Gastrocnemius medialis (tissue), 4 donors: ENCODE measurements around the gene MRPL3. TPM values are rescaled to one million over a fixed set of nuclear protein-coding genes. Genes with fewer than 3 reads are reported as not detected.

Source experiments
- ATAC-seq, 2 donors: fragments of 150-250 bp; one replicate each; pipeline ENCODE4 v1.9.1; 2016
- DNase-seq, 2 donors: peaks; one replicate each; pipeline ENCODE4 v3.0.0-alpha.2; 2019
- H3K27ac ChIP-seq, 4 donors: fragments of 200-600 bp; sonication (generic); 1 replicate in 1 of 4; 2 replicates in 3 of 4; pipeline ENCODE4 v1.5.1; 2016 to 2018; ENCODE audit warnings: mild to moderate bottlenecking in 2 of 4, moderate library complexity in 1 of 4
- H3K27me3 ChIP-seq, 3 donors: fragments of 200-600 bp; sonication (generic) in 2 of 3; 1 replicate in 1 of 3; 2 replicates in 2 of 3; pipeline versions ENCODE4 v1.5.1 to v1.6.0; 2016 to 2019; ENCODE audit warnings: mild to moderate bottlenecking in 1 of 3, moderate library complexity in 1 of 3
- H3K36me3 ChIP-seq, 2 donors: fragments of 200-600 bp; sonication (generic) in 1 of 2; one replicate each; pipeline ENCODE4 v1.5.1; 2017 to 2018
- H3K4me1 ChIP-seq, 2 donors: fragments of 200-600 bp; sonication (generic) in 1 of 2; one replicate each; pipeline ENCODE4 v1.5.1; 2016 to 2017; ENCODE audit warnings: mild to moderate bottlenecking in 2 of 2
- H3K4me3 ChIP-seq, 4 donors: fragments of 200-600 bp; sonication (generic) in 3 of 4; 1 replicate in 1 of 4; 2 replicates in 3 of 4; pipeline ENCODE4 v1.5.1; 2016 to 2019; ENCODE audit warnings: mild to moderate bottlenecking in 2 of 4
- H3K9me3 ChIP-seq, 3 donors: fragments of 200-600 bp; sonication (generic) in 2 of 3; 1 replicate in 1 of 3; 2 replicates in 2 of 3; pipeline ENCODE4 v1.5.1; 2016 to 2019
- POLR2A ChIP-seq, 2 donors: fragments of 450-650 bp; IDR thresholded peaks; one replicate each; pipeline ENCODE4 v1.6.1; 2017; ENCODE audit warnings: antibody characterized with exemption in 2 of 2, mild to moderate bottlenecking in 2 of 2, moderate library complexity in 2 of 2
- in situ Hi-C, 4 donors: fragments of 200-750 bp; cut with MboI; loops; one replicate each; pipeline versions ENCODE4 v1.15.0 to v1.8.0; 2017; ENCODE audit warnings: low sequenced_read_pairs in 4 of 4
- intact Hi-C: fragments of 100-400 bp; cut with DNase I; formaldehyde crosslinking; loops from one replicate; pipeline ENCODE4 v1.15.1; 2023; ENCODE audit warnings: low total_unique reads
- total RNA-seq, 4 donors: library from RNA; depleted of rRNA; stranded (reverse); fragments of >200 nt; gene quantifications; one replicate each; pipeline versions ENCODE4 v1.1.0 to v1.2.3, GENCODE V29; 2016
- TF ChIP-seq, protein P1 (sequence below), 5 experiments: fragments of 450-650 bp in 3 of 5; fragments of 200-600 bp in 2 of 5; sonication (generic) in 2 of 5; IDR thresholded peaks in 4 of 5; conservative IDR thresholded peaks in 1 of 5; 1 replicate in 4 of 5; 2 replicates in 1 of 5; pipeline ENCODE4 v1.5.1; 2016 to 2019; ENCODE audit warnings: antibody characterized with exemption in 5 of 5, mild to moderate bottlenecking in 3 of 5, moderate library complexity in 3 of 5

Gene MRPL3
- total RNA-seq, 4 donors from 2014 or later = 72.3 to 109 (median 97.1) TPM

GRCh38 chr3:131518680-131519079 lies 15.9 kb upstream of the MRPL3 start:
- H3K36me3 ChIP-seq = no peaks in the 10 kb centered on the region
- in situ Hi-C loops = no loop called here
- no peak for TF ChIP-seq POLR2A (IDR thresholded peaks at IDR 0.05)
- TF ChIP-seq, protein P1, sequence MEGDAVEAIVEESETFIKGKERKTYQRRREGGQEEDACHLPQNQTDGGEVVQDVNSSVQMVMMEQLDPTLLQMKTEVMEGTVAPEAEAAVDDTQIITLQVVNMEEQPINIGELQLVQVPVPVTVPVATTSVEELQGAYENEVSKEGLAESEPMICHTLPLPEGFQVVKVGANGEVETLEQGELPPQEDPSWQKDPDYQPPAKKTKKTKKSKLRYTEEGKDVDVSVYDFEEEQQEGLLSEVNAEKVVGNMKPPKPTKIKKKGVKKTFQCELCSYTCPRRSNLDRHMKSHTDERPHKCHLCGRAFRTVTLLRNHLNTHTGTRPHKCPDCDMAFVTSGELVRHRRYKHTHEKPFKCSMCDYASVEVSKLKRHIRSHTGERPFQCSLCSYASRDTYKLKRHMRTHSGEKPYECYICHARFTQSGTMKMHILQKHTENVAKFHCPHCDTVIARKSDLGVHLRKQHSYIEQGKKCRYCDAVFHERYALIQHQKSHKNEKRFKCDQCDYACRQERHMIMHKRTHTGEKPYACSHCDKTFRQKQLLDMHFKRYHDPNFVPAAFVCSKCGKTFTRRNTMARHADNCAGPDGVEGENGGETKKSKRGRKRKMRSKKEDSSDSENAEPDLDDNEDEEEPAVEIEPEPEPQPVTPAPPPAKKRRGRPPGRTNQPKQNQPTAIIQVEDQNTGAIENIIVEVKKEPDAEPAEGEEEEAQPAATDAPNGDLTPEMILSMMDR (IDR thresholded peaks at IDR 0.05 in 4 of 5, conservative IDR thresholded peaks at IDR 0.05 in 1 of 5) = no peak
- intact Hi-C loops = no loop called here
- H3K4me3 ChIP-seq = no peak overlapping the region
- H3K4me1 ChIP-seq = no peaks in the 10 kb centered on the region
- DNase-seq (no peak), ATAC-seq (no peak)
- no peaks in the 10 kb centered on the region for H3K9me3 ChIP-seq
- no peaks in the 10 kb centered on the region for H3K27me3 ChIP-seq
- no peak overlapping the region for H3K27ac ChIP-seq

DNA sequence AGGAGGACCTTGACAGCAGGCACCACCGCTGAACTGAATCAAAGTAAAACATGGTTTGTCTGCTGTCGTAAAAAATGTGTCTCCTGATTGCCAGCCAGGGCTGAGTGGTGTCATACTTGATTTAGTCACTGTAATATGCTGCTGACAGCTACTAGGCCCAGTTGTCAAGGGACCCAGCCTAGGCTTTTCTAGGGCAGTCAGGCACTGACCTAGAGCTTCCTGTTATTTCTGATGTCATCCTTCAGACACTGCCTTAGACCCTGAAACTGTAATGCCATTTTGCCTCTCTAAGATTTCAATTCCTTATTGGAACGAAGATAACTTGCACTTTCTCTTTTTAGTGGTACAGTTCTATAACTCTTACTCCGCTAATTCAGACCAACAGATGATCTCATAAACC lies 2.6 kb upstream of the MRPL3 start:
- peaks cover 0 to 2% (median 0%) of the 10 kb centered on the region in 3 donors for H3K27me3 ChIP-seq
- ATAC-seq (no peak), DNase-seq (no peak)
- no peak overlapping the region for H3K4me3 ChIP-seq
- intact Hi-C loops (no loop called here), in situ Hi-C loops (loop anchor here in 1 of 4 donors (10.0 kb wide), 1 partner anchor 481 kb away; the partner anchor contains the start of genes ASTE1 and NEK11)
- no peak overlapping the region for H3K27ac ChIP-seq
- no peaks in the 10 kb centered on the region for H3K36me3 ChIP-seq
- H3K9me3 ChIP-seq = no peaks in the 10 kb centered on the region
- TF ChIP-seq, protein P1 (IDR thresholded peaks at IDR 0.05 in 4 of 5, conservative IDR thresholded peaks at IDR 0.05 in 1 of 5) = no peak
- no peak for TF ChIP-seq POLR2A (IDR thresholded peaks at IDR 0.05)
- peaks cover 18 to 20% of the 10 kb centered on the region in 2 donors for H3K4me1 ChIP-seq

GRCh38 chr3:131503320-131503635 lies 507 bp upstream of the MRPL3 start:
- Histone ChIP-seq H3K4me1 (peaks cover 18 to 20% of the 10 kb centered on the region in 2 donors), H3K4me3 (peak overlapping the region; percentile 78 to 99 (median 84)), H3K27me3 (no peaks in the 10 kb centered on the region), H3K9me3 (no peaks in the 10 kb centered on the region), H3K27ac (peak overlapping the region; percentile 79 to 87 (median 82)), H3K36me3 (peaks cover 0 to 10% of the 10 kb centered on the region in 2 donors)
- no peak for DNase-seq
- TF ChIP-seq POLR2A (IDR thresholded peaks at IDR 0.05) = no peak
- TF ChIP-seq, protein P1 (IDR thresholded peaks at IDR 0.05 in 4 of 5, conservative IDR thresholded peaks at IDR 0.05 in 1 of 5) = no peak
- ATAC-seq = no peak
- intact Hi-C loops (loop anchor here (2.0 to 5.0 kb wide), 2 partner anchors 122 to 476 kb away; partner anchors contain the start of genes ASTE1, NEK11 and NUDT16), in situ Hi-C loops (loop anchor here in 1 of 4 donors (10.0 kb wide), 1 partner anchor 478 kb away; the partner anchor contains the start of genes ASTE1 and NEK11)

- no peak for DNase-seq
- in situ Hi-C loops = loop anchor here in 1 of 4 donors (10.0 kb wide), 1 partner anchor 477 kb away; the partner anchor contains the start of genes ASTE1 and NEK11
- H3K9me3 ChIP-seq = no peaks in the 10 kb centered on the region
- peak overlapping the region; percentile 78 to 99 (median 84) for H3K4me3 ChIP-seq
- peaks cover 18 to 20% of the 10 kb centered on the region in 2 donors for H3K4me1 ChIP-seq
- H3K27ac ChIP-seq = peak overlapping the region; percentile 79 to 87 (median 82)
- TF ChIP-seq POLR2A (IDR thresholded peaks at IDR 0.05) = no peak
- TF ChIP-seq, protein P1 (IDR thresholded peaks at IDR 0.05 in 4 of 5, conservative IDR thresholded peaks at IDR 0.05 in 1 of 5) = no peak
- no peak for ATAC-seq
- H3K27me3 ChIP-seq = no peaks in the 10 kb centered on the region
- intact Hi-C loops = loop anchor here (2.0 to 5.0 kb wide), 2 partner anchors 121 to 475 kb away; partner anchors contain the start of genes ASTE1, NEK11 and NUDT16
- H3K36me3 ChIP-seq = peaks cover 0 to 24% of the 10 kb centered on the region in 2 donors
Measured at GRCh38 chr3:131501949-131502348, 822 bp downstream of the MRPL3 start.
